CMK (cell line): ENCODE data around the gene TREML1.
"Not testable (repeated sequence)": the region's sequence is repeated elsewhere in the genome, so short reads cannot be mapped to it uniquely, and the experiment has no call there.

Experiments
- DNase-seq: peaks from one replicate; pipeline ENCODE4 v3.0.0-alpha.2; 2010; ENCODE audit warnings: low read depth

The TREML1 gene

GRCh38 chr6:41147917-41148316 lies 6.2 kb downstream of the TREML1 start:
- no peak for DNase-seq

GRCh38 chr6:41136911-41137310 lies 17.2 kb downstream of the TREML1 start:
- DNase-seq, result no peak

DNA sequence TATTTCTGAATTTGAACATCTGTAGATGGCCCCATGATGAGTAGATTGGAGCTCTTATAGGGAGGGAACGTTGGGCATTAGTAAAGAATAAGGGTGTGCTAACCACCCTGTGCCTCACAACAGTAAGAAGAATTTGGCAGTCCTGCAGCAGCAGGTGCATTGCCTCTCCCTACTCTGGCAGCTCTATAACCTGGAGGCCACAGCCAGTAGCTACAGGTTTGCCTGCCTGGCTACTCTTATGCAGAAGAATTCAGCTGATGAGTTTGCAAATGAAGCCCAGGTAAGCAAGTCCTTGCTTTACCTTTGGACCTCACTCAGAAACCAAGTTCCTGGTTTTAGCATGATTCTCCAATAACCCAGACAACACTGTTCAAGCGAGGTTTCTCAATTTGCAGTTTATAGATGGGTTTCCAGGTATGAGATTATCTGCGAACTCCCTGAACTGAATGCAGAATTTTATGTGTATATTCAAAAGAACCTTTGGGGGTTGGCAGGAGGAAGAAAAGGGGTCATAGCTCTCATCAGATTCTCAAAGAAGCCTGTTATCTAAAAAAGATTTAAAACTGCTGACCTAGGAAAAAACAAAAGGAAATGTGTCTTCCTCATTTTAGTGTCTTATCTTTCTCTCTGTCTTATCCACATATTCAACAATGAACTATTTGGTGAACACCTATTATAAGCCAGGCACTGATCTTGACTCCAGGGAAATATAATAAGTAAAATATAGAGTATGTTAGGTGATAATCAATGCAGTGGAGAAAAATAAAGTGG lies 18.9 kb downstream of the TREML1 start:
- DNase-seq, result no peak

- DNase-seq, result no peak
Observed at GRCh38 chr6:41132254-41132653, 21.9 kb downstream of the TREML1 start.

DNA sequence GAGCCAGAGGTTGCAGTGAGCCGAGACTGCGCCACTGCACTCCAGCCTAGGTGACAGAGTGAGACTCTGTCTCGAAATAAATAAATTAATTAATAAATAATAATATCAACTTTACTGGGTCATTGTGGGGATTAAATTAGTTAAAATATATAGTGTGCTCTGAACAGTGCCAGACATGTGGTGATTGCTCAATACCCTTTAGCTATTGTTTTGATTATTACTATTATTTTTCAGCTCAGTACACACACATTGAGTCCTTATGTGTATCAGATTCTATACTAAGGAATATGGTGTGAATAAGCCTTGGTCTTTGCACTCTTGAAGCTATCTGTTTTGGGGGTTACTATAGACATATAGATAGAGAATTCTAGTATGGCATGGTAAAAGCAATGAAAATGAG lies 28.9 kb downstream of the TREML1 start:
- DNase-seq, result no peak

- no peak for DNase-seq
Observed at GRCh38 chr6:41122918-41123317, 31.2 kb downstream of the TREML1 start.

GRCh38 chr6:41122373-41122772 lies 31.8 kb downstream of the TREML1 start:
- DNase-seq, result no peak

GRCh38 chr6:41120058-41120457 lies 34.1 kb downstream of the TREML1 start:
- no peak for DNase-seq

DNA sequence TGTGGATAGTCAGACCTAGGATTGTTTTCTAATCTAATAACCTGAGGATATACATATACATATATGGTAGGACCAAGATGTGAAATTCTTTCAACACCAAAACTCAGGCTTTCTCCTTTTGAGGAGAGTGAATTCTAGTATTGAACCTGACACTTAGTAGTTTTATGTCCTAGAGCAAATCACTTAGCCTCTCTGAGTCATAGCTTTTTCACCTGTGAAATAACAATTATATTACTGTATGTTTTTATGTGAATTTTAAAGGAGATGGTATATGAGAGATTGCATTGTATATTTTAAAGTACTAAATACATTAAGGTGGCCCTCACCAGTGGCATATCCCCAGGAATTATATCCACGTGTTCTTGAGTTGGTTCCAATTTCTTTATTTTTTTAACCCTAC lies 34.6 kb downstream of the TREML1 start:
- DNase-seq, result no peak

GRCh38 chr6:41115027-41115426 lies 39.1 kb downstream of the TREML1 start:
- DNase-seq, result not testable (repeated sequence)

GRCh38 chr6:41111017-41111416 lies 43.1 kb downstream of the TREML1 start:
- no peak for DNase-seq

DNA sequence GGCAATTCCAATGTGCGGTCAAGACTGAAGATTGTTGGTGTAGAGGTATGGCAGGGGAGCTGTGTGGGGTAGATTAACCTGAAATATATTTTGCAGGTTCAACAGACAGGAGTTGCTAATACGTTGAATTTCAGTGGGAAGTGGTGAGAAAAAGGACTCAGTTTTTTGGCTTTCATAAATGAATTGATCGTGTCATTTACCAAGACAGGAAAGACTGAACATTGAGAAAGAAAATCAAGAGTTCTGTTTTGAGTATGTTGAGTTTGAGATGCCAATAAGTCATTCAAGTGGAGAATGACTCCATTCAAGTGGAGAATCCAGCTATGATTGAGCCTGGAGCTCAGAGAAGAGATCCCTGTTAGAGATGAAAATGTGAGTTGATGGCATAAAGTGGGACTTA lies 50.3 kb downstream of the TREML1 start:
- DNase-seq, result no peak

GRCh38 chr6:41100871-41101287 lies 53.3 kb downstream of the TREML1 start:
- no peak for DNase-seq
